ENCODE measurements around the gene KCND3. TPM values are rescaled to one million over a fixed set of nuclear protein-coding genes. Genes with fewer than 3 reads are reported as not detected.

The KCND3 gene
- total and polyA plus RNA-seq, 12 donors = 0.39 to 6.7 (median 3.1) TPM

DNA sequence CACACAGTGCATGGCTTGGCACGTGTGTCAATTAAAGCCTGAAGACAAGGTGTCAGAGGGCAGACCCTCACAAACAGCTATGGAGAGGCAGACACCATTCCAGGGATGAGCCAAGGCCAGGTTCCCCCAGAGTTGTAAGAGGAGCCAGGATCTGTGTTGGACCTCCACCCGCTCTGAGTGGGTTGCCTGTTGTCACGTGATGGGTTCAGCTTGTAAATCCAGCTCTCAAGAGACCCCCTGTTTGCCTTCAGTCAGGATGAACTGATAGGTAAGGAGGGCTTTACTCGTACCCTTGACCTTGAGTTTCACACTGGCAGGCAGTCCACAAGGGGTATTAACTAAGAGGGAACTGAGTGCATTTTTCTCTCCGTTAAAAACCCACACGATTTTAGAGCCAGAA, 27.7 kb upstream of the KCND3 start:
- no peak overlapping the region for H3K27ac ChIP-seq
- H3K27me3 ChIP-seq = no peaks in the 10 kb centered on the region
- H3K9me3 ChIP-seq (replicated peaks in 1 of 3) = no peaks in the 10 kb centered on the region
- WGBS, 4 donors = 53 to 70% (median 66%) methylated on average over 4 to 6 of the region's 6 CpGs
- DNase-seq = no peak
- H3K4me1 ChIP-seq (replicated peaks in 1 of 2) = no peaks in the 10 kb centered on the region
- no peaks in the 10 kb centered on the region for H3K36me3 ChIP-seq (replicated peaks in 1 of 2)
- TF ChIP-seq CTCF (IDR thresholded peaks at IDR 0.05) = no peak
- intact Hi-C loops (cut with DNase I) = no loop called here
- H3K4me3 ChIP-seq = no peak overlapping the region

DNA sequence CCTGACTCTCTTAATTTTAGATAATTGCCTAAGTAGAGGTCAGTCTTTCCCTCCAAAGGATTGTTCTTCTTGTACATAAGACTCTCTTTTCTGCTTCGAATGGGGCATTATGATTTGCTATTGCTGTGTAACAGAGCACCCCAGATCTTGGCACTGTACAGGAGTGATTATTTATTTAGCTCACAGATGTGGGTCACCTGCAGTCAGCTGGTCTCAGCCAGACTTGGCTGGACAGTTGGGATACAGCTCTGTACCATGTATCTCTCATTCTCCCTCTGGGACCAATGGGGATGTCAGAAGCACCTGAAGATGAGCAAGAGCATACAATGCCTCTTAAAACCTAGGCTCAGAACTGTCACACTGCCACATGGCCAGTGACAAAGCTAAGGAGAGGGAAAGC, 23.4 kb upstream of the KCND3 start:
- Histone ChIP-seq H3K4me3 (no peak overlapping the region), H3K4me1 (replicated peaks in 1 of 2) (peaks cover 0 to 6% of the 10 kb centered on the region in 2 donors), H3K27me3 (no peaks in the 10 kb centered on the region), H3K36me3 (replicated peaks in 1 of 2) (no peaks in the 10 kb centered on the region), H3K9me3 (replicated peaks in 1 of 3) (no peaks in the 10 kb centered on the region), H3K27ac (no peak overlapping the region)
- no peak for DNase-seq
- 64 to 89% (median 81%) methylated on average over 1 of the region's 1 CpG for WGBS, 4 donors
- intact Hi-C loops (cut with DNase I) = no loop called here
- TF ChIP-seq POLR2A (IDR thresholded peaks at IDR 0.05) (no peak), CTCF (IDR thresholded peaks at IDR 0.05) (no peak)

GRCh38 chr1:112011202-112011601, 21.7 kb upstream of the KCND3 start:
- WGBS, 4 donors = 21 to 47% (median 37%) methylated on average over 3 of the region's 3 CpGs
- Histone ChIP-seq H3K4me3 (no peak overlapping the region), H3K27me3 (no peaks in the 10 kb centered on the region), H3K9me3 (replicated peaks in 1 of 3) (no peaks in the 10 kb centered on the region), H3K36me3 (replicated peaks in 1 of 2) (no peaks in the 10 kb centered on the region), H3K4me1 (replicated peaks in 1 of 2) (peaks cover 0 to 6% of the 10 kb centered on the region in 2 donors), H3K27ac (no peak overlapping the region)
- TF ChIP-seq POLR2A (IDR thresholded peaks at IDR 0.05) = no peak
- no peak for TF ChIP-seq CTCF (IDR thresholded peaks at IDR 0.05)
- intact Hi-C loops (cut with DNase I) = no loop called here
- peak; percentile 34 to 77 (median 70) for DNase-seq

GRCh38 chr1:112007169-112007568, 17.7 kb upstream of the KCND3 start:
- no peaks in the 10 kb centered on the region for H3K9me3 ChIP-seq (replicated peaks in 1 of 3)
- TF ChIP-seq POLR2A (IDR thresholded peaks at IDR 0.05) = no peak
- no peak for TF ChIP-seq CTCF (IDR thresholded peaks at IDR 0.05)
- H3K36me3 ChIP-seq (replicated peaks in 1 of 2) = no peaks in the 10 kb centered on the region
- H3K4me1 ChIP-seq (replicated peaks in 1 of 2) = peaks cover 0 to 6% of the 10 kb centered on the region in 2 donors
- no peak overlapping the region for H3K27ac ChIP-seq
- no peaks in the 10 kb centered on the region for H3K27me3 ChIP-seq
- no peak for DNase-seq
- 73 to 89% (median 77%) methylated on average over 2 of the region's 2 CpGs for WGBS, 4 donors
- intact Hi-C loops (cut with DNase I) = no loop called here
- no peak overlapping the region for H3K4me3 ChIP-seq
